ENCODE results near the gene WDR76.

WDR76 gene

GRCh38 chr15:43879386-43880355 is 52.9 kb downstream of the WDR76 start:
- DNase-seq: no peak

DNA sequence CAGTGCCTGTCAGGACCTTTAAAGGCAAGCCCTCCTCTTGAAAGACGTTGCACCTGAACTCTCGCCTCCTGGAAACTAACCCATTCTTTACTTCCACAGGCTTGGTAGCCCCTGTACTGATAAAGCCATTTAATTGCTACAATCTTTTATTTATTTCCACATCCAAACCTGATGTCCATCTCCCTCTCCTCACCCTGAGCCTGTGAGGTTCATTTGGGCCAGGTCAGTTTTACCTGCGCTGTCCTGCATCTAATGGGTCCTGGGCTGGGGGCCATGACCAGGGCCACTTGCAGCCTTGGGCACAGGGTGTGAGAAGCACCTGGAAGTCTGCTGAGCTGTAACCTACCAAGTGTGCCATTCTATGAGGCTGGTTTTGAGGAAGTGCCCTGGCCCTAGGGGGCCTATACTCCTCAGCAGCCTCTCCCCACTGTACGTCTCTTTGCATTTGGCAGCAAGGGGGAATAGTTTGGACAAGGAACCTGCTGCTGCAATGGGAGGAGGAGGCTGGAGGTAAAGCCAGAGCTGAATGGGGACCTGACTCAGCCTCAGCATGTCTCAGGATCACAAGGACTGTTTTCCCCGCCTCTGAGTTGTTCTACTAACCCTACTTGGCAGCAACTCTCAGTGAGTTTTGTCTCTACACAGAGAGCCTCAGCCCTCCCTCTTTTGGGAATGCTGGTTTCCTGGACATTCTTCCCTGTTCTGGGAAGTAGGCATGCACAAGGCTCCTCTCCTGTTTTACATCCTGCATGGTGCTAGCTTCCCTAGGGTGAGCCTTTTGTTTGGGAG is 53.8 kb downstream of the WDR76 start:
- no peak for DNase-seq

DNA sequence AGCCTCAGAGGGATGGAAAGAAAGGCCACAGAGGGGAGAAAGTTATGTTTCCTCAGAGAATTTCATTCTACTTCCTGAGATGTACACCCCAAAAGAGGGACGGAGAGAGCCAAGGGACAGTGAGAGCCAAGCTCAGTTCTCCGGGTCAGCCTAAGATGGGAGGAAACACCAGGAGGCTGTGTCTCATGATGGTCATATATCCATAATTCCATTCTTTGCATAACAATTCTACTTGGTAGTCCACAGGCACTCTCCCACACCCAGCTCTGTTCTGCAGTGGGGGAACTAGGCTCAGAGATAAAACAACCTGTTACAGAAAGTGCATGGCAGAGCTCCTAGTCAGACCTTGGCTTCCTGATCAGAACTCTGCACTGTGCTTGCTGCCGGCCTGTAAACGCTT is 54.4 kb downstream of the WDR76 start:
- no peak for DNase-seq

- DNase-seq: no peak
Observed at GRCh38 chr15:43881944-43882343, 55.1 kb downstream of the WDR76 start.

DNA sequence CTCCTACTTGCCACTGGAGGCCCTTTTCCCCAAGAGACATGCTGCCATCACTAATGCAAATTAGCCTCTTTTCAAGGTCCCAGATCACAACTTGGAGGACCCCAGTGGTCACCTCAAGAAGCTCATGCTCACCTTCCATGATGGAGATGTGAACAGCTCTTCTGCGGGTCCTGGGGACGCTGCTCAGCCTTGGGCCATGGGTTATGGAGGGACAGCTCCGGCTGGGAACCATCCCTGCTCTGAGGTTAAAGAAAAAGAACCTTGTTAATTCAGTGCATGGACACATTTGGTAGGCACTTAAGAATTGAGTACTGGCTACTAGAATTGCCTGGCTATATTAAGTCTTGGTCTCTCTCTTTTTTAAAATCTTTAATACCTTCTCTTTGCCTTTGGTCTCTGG is 56.8 kb downstream of the WDR76 start:
- no peak for DNase-seq

GRCh38 chr15:43886558-43886957 is 59.8 kb downstream of the WDR76 start:
- no peak for DNase-seq

DNA sequence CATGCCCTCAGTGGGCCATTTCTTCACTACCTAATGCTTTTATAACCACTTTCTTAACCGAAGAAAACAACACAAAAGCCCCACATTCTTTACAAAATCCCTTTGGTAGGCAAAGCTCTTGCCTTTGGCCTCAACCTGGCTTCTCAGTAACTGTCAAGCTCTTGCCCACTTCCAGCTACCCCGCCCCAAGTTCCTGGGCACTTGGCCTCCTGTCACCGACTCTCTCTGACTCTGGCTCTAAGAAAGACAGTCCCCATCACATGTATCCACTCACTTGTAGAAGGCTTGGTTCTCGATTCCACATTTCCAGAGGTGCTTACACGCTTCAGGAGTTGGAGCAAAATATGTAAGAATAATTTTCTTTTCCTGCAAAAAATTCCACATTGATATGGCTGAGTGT is 61.1 kb downstream of the WDR76 start:
- DNase-seq: no peak

- no peak for DNase-seq
Observed at GRCh38 chr15:43889042-43889441, 62.2 kb downstream of the WDR76 start.

- DNase-seq: no peak
Observed at GRCh38 chr15:43893956-43894355, 67.2 kb downstream of the WDR76 start.

GRCh38 chr15:43895586-43895985 is 68.8 kb downstream of the WDR76 start:
- DNase-seq: no peak

GRCh38 chr15:43896543-43896942 is 69.7 kb downstream of the WDR76 start:
- no peak for DNase-seq

- DNase-seq: no peak
Observed at GRCh38 chr15:43898891-43899290, 72.1 kb downstream of the WDR76 start.

DNA sequence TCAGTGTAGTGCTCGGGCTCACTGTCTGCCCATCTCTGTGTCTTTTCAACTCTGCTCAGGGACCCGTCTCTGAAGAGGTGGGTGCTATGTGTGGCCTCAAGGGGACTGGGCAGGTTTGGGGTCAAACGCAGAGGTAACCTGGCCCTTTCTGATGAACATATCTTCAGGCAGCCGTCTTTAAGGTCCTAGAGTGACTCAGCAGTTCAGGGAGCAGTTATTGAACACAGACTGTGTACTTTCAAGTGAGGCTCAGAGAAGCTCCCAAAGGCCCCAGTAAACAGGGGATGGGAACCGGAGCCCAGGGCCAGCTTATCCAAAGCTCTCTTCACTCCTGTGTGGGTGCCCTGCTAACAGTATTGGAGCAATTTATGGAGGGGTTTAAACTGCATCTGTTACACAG is 73.1 kb downstream of the WDR76 start:
- no peak for DNase-seq

GRCh38 chr15:43900996-43901395 is 74.2 kb downstream of the WDR76 start:
- DNase-seq: no peak

DNA sequence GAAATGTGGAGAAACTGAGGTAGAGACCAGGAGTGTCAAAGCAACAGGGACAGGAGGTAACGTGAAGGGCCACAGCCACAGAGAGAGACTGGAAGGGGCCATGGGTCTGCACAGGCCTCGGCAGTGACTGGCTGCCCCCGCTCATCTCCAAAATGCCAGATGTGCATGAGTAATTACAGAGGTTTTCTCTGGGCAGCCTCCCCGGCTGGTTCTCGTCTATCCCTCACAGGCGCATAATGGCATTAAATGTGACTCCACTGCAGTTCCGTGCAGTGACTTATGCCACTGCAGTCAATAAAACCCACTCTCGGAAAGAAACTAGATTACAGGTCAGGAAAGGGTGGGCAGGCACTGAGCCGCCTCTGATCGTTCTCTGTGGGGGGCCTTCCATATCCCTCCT is 74.7 kb downstream of the WDR76 start:
- no peak for DNase-seq

GRCh38 chr15:43903864-43904290 is 77.1 kb downstream of the WDR76 start:
- peak; percentile 32 to 65 for DNase-seq

DNA sequence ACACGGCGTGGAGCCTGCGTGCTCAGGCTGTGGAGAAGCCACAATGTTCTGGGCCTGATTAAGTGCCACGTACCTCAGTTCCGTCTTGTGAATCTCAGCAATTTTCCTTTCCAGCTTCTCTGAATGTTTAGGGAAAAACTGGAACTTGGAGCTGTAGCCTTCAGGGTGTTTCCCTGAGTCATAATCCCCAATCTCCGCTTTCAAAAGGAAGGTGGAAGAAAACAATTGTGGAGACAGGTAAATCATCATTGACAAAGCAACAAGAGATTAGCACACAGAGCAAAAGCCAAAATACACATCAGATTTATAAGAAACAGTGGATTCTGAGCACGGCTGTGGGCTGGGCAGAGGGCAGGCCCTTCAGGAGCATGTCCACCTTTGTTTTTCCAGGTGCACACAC is 79.0 kb downstream of the WDR76 start:
- DNase-seq: no peak

GRCh38 chr15:43908516-43909050 is 81.8 kb downstream of the WDR76 start:
- DNase-seq: no peak

- DNase-seq: no peak
Observed at GRCh38 chr15:43911235-43911781, 84.5 kb downstream of the WDR76 start.

DNA sequence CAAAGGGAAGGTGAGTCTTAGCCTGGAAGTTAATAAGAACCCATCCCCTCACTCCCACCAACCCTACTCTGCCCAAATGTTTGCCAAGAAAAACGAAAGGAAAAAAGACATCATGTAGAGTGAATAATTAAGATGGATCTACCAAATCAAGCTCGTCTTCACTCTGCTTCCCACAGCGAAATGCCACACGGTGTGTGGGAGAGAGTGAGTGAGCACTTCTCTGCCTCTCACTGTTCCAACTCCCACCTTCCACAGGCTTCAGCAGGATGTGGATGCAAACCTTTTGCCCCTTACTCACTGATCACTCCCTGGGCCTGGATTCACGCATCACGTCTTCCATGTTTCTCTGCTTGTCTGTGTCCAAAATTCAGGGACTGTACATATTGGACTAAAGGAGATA is 85.4 kb downstream of the WDR76 start:
- no peak for DNase-seq

GRCh38 chr15:43913026-43913780 is 86.4 kb downstream of the WDR76 start:
- DNase-seq: no peak

DNA sequence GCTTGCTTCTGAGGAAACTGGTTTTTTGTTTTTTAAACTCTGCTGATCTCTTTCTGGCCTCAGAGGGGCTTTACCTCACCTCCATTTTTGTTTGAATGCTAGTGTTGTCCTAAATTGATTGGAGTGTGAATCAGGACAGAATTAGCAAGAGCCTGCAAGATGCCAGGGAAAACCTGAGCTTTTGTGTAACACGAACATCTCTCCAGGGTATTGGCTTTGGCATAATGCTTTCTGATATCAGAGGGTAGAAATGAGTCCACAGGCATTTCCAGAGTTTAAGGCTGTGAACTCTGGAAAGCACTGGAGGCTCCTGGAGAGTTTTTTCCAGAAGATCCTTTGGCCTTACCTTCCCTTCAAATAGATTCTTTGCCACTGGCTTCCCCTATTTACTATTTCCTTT is 87.1 kb downstream of the WDR76 start:
- no peak for DNase-seq
